MV-4-11 (cell line): Measurements from ENCODE around the gene IP6K1.
"Not testable (repeated sequence)": the region's sequence is repeated elsewhere in the genome, so short reads cannot be mapped to it uniquely, and the experiment has no call there.

ENCODE experiments used
- DNase-seq: peaks from one replicate; lab custom pipeline; 2025; lab: John Stamatoyannopoulos, UW

Gene IP6K1

DNA sequence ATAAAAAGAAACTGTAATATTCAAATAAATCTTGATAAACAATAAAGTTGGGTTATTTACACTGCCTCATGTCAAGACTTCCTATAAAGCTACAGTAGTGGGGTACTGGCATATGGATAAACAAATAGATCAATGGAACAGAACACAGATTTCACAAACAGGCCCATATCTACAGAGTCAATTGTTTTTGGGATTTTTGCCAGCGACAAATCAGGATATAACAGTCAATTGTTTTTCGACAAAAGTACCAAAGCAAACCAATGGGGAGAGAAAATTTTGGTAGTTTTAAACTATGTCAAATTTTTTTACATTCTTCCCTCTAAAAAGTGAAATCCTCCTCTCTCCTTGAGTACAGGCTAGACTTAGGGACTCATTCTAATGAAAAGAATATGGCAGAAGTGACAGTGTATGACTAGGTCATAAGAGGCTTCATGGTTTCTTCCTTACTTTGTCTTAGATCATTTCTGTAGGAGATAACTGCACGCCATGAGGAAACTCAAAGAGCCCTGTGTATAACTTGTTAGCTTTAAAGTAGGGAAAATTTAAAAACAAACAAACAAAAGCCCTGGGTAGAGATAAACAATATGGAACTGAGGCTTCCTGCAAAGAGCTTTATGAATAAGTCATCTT, 16.9 kb downstream of the IP6K1 start:
- DNase-seq, result no peak

DNA sequence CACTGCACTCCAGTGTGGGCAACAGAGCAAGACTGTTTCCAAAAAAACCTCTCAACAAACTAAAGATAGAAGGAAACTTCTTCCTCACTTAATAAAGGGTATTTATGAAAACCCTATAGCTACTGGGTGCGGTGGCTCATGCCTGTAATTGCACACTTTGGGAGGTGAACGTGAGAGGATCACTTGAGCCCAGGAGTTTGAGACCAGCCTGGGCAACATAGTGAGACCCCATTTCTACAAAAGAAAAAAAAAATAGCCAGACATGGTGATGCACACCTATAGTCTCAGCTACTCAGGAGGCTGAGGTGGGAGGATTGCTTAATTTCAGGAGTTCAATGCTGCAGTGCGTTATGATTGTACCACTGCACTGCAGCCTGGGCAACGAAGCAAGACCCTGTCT, 22.4 kb downstream of the IP6K1 start:
- no peak for DNase-seq

DNA sequence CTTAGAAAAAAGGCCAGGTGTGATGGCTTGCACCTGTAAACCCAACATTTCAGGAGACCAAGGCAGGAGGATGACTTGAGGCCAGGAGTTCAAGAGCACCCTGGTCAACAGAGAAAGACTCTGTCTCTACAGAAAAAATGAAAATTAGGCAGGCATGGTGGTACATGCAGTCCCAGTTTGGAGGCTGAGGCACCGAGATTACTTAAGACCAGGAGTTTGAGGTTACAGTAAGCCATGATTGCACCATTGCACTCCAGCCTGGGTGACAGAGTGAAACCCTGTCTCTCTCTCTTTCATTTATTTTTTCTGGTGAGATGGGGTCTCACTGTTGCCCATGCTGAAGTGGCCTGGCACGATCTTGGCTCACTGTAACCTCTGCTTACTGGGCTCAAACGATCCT, 24.7 kb downstream of the IP6K1 start:
- peak; percentile 74 for DNase-seq

DNA sequence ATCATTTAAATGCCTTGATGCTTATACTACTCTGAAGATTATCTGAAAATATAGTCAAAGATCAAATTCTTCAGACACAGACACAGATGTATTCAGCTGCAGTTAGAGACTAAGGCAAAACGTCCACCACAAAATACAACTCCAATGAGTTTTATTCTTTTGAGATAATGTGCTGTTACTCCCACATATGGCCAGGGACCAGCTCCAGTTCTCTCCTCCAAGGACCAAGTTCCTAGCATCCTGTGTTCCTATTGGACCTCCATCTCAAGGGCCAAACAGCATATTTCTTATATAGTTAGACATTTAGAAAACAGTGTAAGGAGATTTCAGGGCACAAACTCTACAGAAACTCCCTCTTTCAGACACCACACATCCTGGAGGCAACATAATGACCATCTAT, 27.1 kb downstream of the IP6K1 start:
- DNase-seq, result no peak

DNA sequence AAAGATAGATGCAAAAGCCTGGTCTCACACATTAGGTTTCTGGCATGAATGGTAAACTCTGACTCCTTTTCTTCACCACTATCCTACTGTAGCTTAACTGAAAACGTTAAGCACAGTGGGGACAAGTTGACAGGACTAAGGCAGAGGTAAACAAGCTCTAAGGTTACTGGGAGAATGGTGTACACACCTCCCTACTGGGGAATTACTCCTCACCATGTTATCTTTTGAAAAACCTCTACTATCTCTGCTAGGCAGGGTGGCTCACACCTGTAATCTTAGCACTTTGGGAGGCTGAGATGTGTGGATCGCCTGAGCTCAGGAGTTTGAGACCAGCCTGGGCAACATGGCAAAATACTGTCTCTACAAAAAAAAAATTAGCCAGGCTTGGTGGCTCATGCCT, 29.1 kb downstream of the IP6K1 start:
- DNase-seq, result no peak

DNA sequence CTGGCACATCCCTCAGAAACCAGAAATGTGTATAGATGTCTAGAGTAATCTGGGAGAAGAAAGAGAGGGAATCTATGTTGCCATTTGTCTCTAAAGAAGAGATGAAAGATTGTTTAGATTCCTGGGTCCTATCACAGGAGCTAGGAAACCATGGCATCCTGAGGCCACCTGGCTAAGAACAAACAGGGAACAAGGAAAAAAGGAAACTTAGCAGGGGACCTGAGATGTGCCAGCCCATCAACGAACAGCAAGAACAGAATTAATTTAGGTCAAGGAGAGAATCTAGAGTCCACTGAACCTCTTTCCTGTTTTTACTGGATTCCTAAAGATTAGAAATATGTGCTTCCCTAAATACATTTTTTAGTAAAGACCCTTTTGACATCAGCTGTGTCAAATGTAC, 30.3 kb downstream of the IP6K1 start:
- DNase-seq, result no peak

DNA sequence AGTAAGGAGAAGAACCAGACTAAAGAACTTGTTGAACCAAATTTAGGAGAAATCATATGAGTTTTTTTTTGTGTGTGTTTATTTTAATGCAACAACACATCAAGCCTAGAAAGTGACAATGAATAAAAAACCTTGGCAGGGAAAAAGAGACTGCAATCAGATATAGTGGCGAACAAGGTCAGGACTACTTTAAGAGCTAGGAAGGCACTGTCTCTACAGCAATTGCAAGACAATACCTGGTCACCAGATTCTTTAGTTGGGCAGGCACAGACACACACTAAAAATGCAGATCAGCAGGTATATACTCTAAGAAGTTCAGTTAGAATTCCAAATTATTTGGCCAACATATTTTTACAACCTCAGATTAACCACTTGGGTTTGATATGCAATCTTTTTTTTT, 31.8 kb downstream of the IP6K1 start:
- no peak for DNase-seq

DNA sequence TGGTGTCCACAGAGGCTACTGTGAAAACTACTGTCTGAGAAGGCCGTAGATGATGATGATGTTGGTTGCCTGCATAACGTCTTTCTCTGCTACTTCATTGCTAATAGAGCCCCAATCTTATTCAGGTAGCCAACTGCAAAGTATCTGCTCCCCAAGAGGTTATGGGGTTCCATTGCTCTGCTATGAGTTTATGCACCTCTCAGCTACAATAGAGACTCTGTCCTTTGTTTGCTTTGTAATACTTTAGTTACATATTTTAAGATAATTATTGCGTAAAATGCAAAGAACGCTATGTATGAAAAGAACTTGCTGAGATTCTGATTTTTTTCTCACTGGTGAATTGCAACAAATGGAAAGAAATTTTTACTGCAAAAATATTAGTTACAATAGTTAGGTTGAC, 34.8 kb downstream of the IP6K1 start:
- DNase-seq, result no peak

DNA sequence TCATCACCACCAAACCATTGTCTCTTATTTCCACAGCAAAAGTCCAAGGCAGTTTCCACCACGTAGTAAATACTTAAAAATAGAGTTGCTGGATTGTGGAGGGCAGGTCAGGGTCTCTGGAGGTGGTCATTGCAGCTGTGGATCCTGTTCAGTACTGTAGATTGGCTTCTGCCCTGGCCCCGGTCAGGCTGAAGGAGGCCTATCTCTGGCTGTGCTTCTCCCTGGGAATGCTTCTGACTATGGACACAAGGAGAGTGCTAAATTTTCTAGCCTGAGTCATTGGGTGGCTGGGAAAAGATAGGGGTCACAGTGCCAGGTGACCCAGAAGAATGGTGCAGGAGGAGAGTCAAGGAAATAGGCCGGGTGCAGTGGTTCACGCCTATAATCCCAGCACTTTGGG, 36.3 kb downstream of the IP6K1 start:
- DNase-seq, result no peak

DNA sequence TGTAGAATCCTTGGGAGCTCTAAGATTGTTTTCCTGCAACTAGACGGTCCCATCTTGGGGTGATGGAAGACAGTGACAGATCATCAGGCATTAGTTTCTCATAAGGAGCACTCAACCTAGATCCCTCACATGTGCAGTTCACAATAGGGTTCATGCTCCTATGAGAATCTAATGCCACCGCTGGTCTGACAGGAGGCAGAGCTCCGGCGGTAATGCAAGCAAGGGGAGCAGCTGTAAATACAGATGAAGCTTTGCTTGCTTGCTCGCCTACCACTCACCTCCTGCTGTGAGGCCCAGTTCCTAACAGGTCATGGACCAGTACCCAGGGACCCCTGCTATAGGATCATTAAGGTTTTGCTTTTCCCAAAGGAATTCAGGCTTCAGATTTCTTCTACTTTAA, 37.5 kb downstream of the IP6K1 start:
- DNase-seq, result not testable (repeated sequence)

DNA sequence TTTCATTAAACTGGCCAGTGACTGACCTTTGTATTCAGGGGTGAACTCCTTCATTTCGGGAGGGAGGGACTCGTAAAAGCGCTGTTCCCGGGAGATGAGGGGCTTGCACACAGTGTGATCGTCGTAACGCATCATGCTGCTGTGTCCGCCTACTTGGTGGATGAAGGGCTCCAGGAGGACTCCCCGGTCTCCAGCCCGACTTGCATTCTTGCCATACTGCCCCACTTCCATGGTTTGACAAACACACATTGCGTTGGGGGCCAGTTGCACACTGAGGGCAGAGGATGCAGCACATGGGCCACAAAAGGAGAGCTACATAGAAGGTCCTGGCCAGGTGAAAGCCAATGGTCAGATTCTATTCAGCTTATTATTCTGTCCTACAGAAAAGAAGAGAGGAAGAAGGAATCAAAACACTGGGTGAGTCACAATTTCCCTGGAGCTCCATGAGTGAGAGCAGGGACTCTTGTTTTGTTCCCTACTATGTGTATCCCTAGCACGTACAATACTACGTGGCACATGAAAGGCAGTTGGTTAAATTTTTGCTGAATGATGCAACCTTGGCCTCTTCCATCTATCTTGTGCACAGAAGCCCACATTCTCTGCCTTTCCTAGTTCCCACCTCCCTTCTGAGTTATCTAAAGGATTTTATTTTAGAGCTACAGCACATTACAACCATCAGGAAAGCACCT, 38.4 kb downstream of the IP6K1 start:
- no peak for DNase-seq

DNA sequence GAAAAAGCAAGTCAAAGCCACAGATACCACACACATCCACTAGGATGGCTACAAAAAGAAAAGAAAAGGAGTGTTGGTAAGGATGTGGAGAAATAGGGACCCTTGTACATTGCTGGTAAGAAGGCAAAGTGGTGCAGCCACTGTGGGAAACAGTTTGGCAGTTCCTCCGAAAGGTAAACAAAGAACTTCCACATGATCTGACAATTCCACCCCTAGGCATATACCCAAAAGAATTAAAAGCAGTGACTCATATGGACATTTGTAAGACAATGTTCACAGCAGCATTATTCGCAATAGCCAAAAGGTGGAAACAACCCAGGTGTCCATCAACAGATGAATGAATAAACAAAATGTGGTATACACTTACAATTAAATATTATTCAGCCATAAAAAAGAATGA, 40.4 kb downstream of the IP6K1 start:
- DNase-seq, result no peak

DNA sequence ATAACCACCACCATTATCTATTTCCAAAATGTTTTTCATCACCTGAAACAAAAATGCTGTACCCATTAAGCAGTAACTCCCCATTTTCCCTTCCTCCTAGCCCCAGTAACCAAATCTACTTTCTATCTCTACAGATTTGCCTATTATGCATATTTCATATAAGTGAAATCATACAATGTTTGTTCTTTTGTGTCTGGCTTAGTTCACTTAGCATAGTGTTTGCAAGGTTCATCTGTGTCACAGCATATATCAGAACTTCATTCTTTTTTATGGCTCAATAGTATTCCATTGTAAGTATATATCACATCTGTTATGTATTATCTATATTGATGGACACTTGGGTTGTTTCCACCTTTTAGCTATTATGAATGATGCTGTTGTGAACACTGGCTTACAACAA, 45.9 kb downstream of the IP6K1 start:
- no peak for DNase-seq

DNA sequence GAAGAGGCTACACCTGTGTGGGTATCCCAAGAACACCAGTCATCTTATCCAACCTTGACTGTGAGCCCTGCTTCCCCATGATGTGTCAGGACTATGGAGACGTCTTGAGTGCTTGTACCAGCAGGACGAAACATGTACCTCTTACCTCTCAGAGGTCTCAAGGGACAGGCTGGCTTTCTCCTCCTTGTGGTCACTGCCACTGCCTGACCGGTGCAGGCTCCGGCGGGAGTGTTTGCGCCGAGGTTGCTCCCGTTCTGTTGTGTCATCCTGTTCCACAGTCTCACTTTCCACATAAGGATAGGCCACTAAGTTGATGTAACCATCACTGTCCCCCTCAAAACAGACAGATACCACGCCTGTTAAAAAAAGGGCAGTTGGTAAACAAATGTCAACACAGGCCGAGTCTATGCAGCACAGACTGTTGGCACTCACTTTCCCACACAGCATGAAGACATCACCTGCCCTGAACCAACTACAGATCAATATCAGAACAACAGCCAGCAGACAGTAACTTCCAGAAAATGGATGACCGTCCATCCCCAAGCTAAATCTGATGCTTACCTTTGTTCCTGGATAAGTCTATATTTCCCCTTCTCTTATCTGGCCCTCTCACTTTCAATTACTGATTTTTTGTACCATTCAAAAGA, 48.2 kb downstream of the IP6K1 start:
- DNase-seq, result no peak

DNA sequence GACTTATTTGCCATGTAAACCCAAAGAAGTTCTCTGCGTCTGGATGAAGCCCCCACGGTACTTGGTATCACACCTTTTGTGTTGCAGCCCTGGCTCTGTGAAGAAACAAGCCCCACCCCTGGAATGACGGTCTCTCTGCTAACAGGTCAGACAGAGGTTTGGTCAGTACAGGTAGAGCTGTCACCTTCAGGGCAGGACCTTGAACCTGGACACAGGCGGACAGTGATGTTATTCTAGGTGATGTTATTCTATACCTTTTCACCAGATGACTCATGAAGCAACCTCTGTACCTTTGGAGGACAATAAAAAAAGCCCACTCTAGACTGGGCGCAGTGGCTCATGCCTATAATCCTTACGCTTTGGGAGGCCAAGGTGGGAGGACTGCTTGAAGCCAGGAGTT, 51.6 kb downstream of the IP6K1 start:
- DNase-seq, result no peak

DNA sequence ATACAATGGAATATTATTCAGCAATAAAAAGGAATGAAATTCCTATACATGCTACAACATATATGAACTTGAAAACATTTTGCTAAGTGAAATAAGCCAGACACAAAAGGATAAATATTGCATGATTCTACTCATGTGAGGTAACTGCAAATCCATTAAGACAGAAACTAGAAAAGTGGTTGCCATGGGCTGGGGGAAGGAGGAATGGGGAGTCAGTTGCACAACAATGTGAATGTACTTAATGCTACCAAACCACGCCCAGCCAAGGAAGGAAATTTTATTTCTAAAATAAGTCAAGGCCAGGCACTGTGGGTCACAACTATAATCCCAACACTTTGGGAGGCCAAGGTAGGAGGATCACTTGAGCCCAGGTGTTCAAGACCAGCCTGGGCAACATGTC, 52.8 kb downstream of the IP6K1 start:
- DNase-seq, result peak; percentile 80

DNA sequence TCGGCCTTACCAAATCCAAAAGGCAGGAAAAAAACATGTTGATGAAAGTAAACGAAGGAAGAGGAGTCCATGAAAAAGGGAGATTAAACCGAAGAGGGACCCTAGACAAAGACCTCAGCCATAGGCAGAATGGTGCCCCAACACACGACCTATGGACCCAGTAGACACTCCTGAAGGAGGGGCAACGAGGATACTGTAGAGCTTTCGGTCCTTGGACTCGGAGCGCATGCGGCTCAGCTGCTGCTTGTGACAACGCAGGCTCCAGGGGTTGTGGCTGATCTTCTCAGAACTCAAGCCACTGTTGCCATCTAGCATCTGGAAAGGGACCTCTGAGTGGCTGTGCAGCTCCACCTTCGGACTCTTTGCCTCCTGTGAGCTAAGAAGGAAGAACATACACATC, 53.7 kb downstream of the IP6K1 start:
- no peak for DNase-seq

DNA sequence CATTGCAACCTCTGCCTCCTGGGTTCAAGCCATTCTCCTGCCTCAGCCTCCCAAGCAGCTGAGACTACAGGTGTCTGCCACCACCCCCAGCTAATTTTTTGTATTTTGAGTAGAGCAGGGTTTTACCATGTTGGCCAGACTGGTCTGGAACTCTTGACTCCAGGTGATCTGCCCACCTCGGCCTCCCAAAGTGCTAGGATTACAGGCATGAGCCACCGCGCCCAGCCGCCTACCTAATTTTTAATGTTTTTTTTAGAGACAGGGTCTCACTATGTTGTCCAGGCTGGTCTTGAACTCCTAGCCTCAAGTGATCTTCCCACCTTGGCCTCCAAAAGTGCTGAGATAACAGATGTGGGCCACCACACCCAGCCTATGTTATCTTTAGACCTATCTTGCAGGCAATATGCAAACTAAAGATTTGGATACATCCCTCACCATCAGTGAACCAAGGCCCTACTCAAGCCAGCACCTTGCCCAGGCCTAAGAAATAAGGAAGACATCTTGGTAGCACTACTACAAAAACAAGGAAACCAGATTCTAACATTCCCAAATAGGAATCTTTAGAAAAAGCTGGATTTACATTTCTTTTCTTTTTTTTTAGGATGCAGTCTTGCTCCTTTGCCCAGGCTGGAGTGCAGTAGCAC, 56.3 kb downstream of the IP6K1 start:
- no peak for DNase-seq

DNA sequence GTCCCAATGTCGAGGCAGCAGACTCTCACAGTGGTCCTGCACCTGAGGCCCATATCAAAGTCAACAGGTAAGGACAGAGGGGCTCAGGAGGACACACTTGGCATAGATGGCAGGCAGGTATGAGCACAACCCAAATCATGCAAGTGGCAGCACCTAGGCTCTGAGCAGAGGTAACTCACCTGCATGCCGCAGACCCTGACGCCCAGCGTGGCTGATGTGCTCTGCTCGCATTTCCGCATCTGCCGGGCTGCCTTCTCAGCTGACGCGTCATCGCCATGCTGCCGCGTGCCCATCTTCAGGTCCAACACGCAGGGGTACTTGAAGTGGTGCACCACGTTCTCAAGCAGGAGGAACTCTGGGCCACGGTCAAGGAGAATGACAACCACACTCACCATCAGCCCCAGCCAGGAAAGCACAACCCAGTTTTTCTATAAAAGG, 58.4 kb downstream of the IP6K1 start:
- no peak for DNase-seq

DNA sequence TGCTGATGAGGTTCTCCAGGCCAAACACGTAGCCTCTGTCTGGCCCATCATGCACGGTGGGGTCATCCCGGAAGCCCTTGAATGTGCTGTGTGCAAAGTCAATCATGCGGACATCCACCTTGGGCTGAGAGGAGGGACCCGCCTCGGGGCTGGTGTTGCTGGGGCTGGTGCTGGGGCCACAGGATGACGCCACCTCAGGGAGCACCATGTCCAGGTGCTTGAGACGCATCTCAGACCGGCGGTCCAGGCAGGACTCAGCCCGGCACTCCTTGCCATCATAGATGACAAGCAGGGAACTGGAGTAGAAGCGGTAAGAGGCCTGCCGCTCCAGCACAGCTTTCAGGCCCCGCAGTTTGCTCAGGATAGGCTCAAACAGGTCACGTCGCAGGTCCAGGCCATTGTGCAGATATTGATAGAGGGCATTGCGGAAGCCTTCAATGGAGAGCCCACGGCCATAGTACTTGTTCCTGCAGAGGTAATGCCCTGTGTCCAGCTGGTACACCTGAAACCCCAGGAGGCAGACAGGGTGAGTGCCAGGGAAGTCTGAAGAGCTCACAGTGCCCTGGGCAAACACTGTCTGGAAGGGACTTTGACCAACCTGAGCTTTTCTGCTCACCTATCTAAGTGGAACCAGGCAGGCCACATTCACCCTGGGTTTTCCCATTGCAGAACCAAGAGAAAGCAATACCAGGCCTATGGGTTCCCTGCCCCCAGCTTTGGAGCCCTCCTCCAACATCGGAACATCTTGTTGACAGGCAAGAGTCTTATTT, 59.0 kb downstream of the IP6K1 start:
- DNase-seq, result no peak

DNA sequence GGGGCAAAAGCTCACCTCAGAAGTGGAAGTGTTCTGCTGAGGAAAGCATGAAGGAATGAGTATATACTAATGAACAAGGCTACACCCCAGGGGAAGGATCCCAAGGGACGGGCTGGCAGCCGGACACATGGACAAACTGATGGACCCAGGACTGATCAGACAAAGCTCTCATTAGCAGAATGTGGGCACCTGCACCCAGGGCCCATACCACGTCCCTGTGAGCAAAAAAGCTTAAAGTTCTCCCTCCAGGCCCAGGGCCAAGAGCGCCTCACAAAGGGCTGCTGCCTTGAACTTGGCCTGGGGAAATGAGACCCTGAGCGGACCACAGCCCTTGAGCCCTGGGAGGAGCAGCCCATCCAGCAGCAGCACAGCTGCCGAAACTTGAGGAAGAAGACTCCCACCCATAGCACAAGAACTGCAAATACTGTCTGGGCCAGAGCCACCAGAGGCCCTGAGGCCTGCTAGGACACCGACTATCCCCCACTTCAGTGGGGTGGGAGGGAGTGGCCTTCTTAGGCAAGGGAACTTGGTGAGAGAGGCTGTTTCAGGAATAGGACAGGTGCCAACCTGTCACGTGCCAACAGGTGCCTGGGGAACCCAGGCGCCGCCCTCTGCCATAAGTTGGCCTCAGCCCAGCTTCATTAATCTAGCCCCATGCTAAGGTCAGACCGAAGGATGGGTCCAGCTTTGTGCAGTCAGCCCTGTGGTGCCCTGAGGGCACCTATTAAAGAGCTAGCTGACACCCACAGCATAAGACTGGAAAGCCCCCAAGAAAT, 60.2 kb downstream of the IP6K1 start:
- DNase-seq, result no peak

DNA sequence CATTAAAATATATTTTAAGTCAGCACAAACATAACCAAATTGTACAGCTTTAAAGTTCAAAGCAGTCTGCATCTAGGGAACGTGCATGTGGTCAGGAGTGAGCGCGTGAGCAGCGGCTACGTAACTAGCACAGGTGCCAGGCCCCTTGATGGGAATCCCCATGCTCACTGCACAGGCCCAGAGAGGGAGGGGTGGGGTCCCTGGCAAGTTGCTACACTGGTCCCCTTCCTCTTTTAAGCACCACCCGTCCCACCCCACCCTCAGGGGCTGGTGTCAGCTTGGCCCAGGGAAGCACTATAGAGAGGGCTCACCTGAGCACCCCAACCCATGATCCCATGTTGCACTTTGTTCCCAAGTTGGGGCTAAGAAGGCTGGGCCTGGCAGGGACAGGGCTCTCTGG, 61.8 kb downstream of the IP6K1 start:
- DNase-seq, result no peak
